GM18505 (cell line): ENCODE measurements around the gene NOP16.

Experiments
- ATAC-seq: cut with Tn5 transposase; IDR thresholded peaks from one replicate; pipeline ENCODE4 v1.9.1; 2021; ENCODE audit not compliant: unreplicated experiment
- POLR2A ChIP-seq: IDR thresholded peaks from 4 replicates; pipeline ENCODE4 v1.6.1; 2011; ENCODE audit warnings: borderline replicate concordance; ENCODE audit not compliant: insufficient read depth, insufficient read length; ENCODE audit errors: extremely low read depth

Gene NOP16, protein sequence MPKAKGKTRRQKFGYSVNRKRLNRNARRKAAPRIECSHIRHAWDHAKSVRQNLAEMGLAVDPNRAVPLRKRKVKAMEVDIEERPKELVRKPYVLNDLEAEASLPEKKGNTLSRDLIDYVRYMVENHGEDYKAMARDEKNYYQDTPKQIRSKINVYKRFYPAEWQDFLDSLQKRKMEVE

DNA sequence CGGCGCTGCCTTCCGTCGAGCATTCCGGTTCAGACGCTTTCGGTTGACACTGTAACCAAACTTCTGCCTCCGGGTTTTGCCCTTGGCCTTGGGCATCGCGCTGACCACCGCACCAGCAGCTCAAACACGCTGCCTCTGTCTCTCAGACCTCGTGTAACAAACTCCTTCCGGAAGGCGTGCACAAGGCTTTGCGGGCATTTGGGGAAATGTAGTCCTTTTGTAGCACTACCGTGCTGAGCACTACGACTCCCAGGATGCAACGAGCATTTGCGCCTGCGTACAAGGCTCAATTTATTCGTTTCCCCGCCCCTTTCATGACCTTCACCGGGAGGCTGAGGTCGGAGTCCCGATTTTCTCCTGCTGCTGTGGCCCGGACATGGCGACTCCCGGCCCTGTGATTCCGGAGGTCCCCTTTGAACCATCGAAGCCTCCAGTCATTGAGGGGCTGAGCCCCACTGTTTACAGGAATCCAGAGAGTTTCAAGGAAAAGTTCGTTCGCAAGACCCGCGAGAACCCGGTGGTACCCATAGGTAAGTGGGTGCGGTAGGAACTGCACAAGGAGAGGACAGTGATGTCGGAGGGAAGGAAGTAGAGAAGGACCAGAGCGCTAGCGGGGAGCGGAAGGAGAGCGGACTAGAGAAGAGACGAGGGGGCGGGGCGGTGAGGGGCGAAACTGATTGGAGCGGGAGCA, at the start of gene NOP16, which contains the start of gene HIGD2A:
Gene NOP16, minus strand, starts transcription at position 155 of the 691 bp plus-strand sequence. Its CDS starts 59 bp downstream, at position 96.
Gene HIGD2A, plus strand, starts transcription at position 308 of the 691 bp plus-strand sequence. Its CDS starts 69 bp downstream, at position 377.
- peak; percentile 89 for ATAC-seq
- peak; percentile 81 for TF ChIP-seq POLR2A

DNA sequence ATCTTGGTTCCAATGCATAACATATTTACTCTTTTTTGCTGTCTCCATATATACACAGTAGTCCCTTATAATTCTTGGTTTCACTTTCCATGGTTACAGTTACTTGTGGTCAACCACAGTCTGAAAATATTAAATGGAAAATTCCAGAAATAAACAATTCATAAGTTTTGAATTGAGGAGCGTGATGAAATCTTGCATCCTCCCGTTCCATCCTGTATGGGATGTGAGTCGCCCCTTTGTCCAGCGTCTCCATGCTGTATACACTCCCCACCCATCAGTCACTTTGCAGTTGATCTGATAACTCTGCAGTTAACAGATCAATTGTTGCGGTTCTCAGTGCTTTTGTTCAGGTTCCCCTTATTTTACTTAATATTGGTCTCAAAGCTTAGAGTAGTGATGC, 48.3 kb upstream of the NOP16 start:
- no peak for TF ChIP-seq POLR2A
- no peak for ATAC-seq

DNA sequence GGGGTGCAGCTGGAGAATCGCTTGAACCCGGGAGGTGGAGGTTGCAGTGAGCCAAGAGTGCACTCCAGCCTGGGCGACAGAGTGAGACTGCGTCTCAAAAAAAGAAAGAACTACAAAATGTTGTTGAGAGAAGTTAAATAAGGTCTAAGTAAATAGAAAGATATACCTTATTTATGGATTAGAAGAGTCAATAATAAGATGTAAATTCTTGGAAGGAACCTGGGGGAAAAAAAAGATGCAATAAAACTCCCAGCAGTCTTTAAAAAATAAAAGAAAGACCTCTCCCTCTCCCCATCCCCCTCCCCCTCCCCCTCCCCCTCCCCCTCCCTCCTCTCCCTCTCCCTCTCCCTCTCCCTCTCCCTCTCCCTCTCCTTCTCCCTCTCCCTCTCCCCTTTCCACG, 44.3 kb upstream of the NOP16 start:
- no peak for TF ChIP-seq POLR2A

DNA sequence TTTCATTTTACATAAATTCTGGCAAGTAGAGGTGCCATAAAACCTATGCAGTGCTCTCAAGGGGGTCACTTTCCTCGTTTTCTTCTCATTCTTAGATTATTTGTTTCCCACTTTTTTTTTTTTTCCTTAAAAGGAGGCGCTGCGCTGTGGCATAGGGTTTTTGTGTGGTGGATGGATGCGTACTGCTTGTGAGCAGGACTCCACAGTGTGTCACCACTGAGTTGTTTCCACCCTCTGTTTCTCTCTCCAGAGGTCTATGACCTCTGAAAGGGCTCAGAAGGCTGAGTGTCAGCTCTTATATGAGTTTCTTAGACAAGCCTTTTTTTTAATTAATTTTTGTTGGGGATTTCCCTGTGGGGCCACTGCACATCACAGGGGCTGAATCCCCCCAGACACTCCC, 41.6 kb upstream of the NOP16 start:
- no peak for ATAC-seq

More for the DNA sequence above, 44.3 kb upstream of the NOP16 start:
- no peak for ATAC-seq

DNA sequence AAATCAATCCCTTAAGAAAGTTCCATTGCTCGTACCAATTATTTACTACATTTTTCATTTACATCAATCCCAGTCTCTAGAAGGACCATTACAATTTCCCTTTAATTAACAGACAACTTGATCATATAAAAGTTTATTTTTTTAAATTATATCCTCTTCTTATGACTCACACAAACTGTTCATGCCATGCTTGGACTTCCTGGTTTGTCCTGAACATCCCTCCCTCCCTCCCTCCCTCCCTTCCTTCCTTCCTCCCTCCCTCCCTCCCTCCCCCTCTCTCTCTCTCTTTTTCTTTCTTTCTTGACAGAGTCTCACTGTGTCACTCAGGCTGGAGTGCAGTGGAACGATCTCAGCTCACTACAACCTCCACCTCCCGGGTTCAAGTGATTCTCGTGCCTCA, 39.6 kb upstream of the NOP16 start:
- no peak for ATAC-seq
- no peak for TF ChIP-seq POLR2A

More for the DNA sequence above, 41.6 kb upstream of the NOP16 start:
- no peak for TF ChIP-seq POLR2A

DNA sequence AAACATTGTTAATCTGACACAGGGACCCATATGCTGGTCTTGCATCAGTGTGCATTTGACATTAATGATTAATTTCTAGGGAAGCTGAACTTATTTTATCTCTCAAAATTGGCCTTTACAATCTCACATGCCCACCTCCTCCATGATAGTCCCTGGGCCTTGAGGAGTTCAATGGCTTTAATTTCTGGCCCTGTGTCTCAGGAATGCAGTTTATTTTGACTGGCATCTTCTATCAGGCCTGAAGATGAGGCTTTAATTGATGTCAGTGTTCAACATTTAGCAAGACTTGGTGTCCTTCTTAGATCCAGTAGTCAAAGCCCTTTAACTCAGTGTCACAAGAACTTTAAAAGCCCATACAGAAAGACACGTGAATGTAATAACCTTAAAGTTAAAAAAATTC, 38.5 kb upstream of the NOP16 start:
- TF ChIP-seq POLR2A = no peak
- ATAC-seq = no peak

DNA sequence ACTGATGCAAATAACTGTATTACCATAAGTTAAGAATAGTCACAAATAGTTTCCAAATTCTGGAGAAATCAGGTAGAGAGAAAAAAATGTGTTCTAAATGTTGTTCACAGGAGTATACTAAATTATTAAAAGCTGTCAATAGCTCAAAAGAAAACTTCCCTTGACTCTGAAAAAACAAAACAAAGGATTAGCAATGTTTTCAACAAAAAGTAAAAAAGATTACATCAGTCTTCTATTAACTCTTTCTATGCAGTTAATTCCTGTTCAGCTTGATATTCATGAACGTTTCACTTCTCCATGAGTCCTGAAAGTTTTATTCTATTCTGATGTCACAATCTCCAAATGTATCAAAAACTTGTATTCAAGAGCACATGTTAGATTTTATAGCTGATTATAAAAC, 37.4 kb upstream of the NOP16 start:
- TF ChIP-seq POLR2A = no peak
- ATAC-seq = no peak

DNA sequence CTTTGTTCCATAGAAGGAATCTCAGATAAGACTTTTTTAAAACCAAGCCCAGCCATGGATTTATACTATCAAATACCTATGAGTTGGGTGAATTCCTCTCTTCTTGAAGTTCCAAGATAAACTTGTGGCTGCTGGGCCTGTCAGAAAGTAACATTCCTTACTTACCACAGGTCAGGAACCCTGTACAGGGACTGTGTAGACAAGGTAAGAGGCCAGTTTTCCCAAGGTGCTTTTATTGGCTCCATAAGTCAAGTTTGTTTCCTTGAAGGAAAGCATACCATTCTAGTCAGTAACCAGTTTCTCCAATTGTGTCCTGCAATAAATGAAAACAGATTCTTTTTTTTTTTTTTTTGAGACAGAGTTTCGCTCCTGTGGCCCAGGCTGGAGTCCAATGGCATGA, 36.7 kb upstream of the NOP16 start:
- TF ChIP-seq POLR2A = no peak
- ATAC-seq = no peak

DNA sequence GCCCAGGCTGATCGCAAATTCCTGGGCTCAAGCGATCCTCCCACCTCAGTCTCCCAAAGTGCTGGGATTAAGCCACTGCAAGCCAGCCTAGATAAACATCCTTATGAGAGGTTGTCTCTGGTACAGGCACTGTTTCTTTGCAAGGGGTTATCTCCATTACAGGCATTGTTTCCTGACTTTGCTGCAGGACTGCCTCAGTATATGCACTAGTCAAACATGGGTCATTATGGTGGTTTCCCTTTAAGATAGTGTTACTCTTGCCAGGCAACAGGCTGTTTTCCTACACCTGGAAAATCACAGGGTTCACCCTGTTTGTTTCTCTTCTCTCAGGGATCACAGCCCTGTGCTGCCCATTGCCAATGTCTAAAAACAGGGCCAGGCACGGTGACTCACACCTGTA, 35.8 kb upstream of the NOP16 start:
- no peak for ATAC-seq

DNA sequence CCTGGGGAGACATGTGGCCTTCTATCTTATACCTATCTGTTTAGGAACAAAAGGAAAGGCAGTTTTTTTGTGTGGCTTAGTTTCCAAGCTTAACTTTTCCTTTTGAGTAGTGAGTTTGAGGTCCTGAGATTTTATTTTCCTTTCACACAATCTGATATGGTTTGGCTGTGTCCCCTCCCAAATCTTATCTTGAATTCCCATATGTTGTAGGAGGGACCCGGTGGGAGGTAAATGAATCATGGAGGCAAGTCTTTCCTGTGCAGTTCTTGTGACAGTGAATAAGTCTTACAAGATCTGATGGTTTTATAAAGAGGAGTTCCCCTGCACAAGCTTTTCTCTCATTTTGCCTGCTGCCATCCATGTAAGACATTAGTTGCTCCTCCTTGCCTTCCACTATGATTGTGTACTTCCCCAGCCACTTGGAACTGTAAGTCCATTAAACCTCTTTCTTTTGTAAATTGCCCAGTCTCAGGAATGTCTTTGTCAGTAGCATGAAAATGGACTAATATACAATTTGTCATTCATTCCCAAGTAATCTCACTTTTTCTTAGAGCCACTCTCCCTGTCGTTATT, 32.7 kb upstream of the NOP16 start:
- TF ChIP-seq POLR2A = no peak
- no peak for ATAC-seq

More for the DNA sequence above, 35.8 kb upstream of the NOP16 start:
- no peak for TF ChIP-seq POLR2A

DNA sequence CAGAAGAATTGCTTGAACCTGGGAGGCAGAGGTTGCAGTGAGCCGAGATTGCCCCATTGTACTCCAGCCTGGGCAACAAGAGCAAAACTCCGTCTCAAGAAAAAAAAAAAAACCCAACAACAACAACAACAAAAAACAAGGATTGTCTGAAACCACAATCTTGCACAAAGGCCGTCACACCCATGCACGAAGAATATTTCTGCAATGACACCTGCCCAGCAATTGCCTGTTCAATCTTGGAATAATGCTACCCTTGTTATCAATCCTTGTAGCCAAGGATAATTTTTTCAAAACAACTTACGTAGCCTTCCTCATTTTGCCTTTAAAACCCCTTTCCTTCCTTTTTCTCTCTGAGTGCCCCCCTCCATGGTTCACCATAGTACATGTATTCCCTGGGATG, 31.7 kb upstream of the NOP16 start:
- ATAC-seq = no peak
- TF ChIP-seq POLR2A = no peak

DNA sequence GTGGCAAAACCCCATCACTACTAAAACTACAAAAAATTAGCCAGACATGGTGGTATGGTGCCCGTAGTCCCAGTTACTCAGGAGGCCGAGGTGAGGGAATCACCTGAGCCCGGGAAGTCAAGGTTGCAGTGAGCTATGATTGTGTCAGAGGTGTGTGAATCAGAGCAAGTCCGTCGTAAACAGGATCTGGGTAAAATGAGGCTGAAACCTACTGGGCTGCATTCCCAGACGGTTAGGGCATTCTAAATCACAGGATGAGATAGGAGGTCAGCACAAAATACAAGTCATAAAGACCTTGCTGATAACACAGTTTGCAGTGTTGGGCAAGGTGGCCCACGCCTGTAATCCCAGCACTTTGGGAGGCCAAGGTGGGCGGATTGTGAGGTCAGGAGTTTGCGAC, 29.9 kb upstream of the NOP16 start:
- no peak for TF ChIP-seq POLR2A
- ATAC-seq = no peak

DNA sequence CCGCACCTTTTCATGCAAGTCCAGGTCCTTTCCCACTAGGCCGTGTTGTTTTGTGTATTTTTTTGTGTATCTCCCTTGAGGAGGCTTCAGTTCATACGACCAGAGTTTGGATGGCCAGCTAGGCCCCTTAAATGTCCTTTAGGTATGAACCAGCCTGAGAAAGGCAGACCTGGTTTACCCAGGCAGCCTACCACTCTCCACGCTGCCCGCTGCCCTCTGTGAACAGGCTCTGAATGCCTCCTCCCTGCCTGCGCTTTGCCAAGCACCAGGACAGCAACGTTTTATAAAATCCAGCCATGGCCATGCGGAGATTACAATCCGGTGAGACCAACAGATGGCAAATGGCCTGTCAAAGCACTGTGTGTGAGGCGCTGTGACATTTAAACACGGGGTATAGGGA, 28.6 kb upstream of the NOP16 start:
- no peak for ATAC-seq
- TF ChIP-seq POLR2A = no peak
